Stimulated activated effector memory CD8-positive, alpha-beta T cell treated with anti-CD3 and anti-CD28 coated beads, Interleukin-12 subunit alpha, Interleukin-12 subunit beta, amount 100 ng/mL, for 72 hours (primary cell): ENCODE data around the gene CFDP1.

Experiments
- ATAC-seq: fragments of 150-1000 bp; cut with Tn5 transposase; 2 replicates; pipeline ENCODE4 v1.10.0; 2021
- DNase-seq, 2 donors: peaks; one replicate each; pipeline ENCODE4 v3.0.0; 2021 to 2022; ENCODE audit warnings: low spot score in 2 of 2
- H3K27ac Mint-ChIP-seq: one replicate; pipeline ENCODE4 v1.8.0; 2022; ENCODE audit warnings: mild to moderate bottlenecking, mixed read lengths
- H3K36me3 Mint-ChIP-seq: one replicate; pipeline ENCODE4 v1.8.0; 2022; ENCODE audit warnings: mild to moderate bottlenecking, mixed read lengths
- H3K4me1 Mint-ChIP-seq: one replicate; pipeline ENCODE4 v1.8.0; 2022; ENCODE audit warnings: mixed read lengths
- H3K4me3 Mint-ChIP-seq: one replicate; pipeline ENCODE4 v1.8.0; 2022; ENCODE audit warnings: mild to moderate bottlenecking, mixed read lengths
- H3K9me3 Mint-ChIP-seq: one replicate; pipeline ENCODE4 v1.8.0; 2022; ENCODE audit warnings: mixed read lengths

Gene CFDP1

DNA sequence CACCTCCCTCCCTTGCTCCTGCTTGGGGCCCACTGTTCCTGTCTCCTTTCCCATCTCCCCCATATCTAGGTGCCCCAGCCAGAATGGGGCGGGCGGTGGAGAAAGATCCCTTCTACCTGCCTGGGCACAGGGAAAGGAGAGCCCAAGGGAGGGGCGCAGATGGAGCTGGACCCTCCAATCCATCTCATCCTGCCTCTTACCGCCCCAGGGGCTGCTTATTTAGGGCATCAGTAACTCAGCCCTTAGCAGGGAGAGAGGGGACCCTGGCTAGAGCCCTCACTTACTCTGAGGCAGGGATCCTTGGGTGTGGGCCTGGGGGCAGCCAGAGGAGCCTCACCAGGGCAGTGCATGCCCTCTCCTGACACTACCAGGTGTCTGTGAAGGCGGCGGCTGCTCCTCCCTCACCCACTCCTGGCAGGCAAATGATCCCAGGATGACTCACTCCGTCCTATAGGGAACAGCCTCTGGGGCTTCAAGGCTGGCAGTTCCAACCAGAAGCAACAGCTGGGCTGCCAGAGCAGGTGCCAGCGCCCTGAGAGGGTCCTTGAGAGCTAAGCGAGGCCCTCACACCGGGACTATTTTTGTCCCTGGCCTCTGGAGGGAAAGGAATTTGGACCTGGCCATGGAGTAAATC, 165.6 kb downstream of the CFDP1 start:
- peaks cover 14% of the 10 kb centered on the region for H3K4me1 Mint-ChIP-seq
- H3K4me3 Mint-ChIP-seq: no peak overlapping the region
- no peaks in the 10 kb centered on the region for H3K9me3 Mint-ChIP-seq
- ATAC-seq (no peak), DNase-seq (no peak)
- no peaks in the 10 kb centered on the region for H3K36me3 Mint-ChIP-seq
- H3K27ac Mint-ChIP-seq: no peak overlapping the region

DNA sequence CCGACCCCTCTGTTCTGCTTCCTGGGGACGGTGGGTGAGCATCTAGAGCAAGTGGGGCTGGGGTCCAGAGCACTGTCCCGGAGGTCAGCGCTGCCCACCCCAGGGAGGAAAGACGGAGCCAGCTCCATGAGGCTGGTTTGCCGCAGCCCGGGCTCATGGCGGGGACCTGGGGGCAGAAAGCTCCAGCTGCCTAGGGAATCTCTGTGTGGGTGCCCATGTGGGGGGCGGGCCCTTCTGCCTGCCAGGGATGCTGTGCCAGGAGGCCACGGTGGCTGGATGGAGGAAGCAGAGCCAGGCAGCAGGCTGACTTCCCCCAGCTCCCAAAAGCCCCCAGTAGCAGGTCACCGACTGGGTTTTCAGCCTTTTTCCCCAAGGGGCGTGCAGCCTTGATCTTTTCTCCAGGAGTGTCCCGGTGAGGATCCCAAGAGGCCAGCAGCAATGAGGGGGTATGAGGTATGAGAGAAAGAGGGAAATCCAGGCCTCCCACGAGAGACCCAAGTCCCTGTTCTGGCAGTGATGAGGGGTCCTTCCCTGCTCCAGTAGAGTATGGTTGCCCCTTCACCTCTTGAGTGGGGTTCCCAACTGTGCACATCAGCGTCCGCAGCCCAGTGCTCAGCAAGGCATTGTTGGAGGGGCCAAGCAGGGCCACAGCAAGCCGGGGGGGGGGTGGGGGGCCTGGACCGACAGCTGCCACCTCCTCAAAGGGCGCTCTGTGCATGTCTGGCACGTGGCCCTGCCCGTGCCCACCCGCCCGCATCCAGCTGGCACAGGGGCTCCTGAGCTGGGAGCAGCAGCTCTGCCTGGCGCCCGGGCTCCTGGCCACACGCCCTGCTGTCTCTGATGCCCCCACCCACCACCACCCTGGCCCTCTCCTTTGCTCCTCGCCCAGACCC, 166.3 kb downstream of the CFDP1 start:
- DNase-seq (no peak), ATAC-seq (no peak)
- Mint-ChIP-seq H3K4me1 (peaks cover 14% of the 10 kb centered on the region), H3K27ac (no peak overlapping the region), H3K9me3 (no peaks in the 10 kb centered on the region), H3K36me3 (no peaks in the 10 kb centered on the region), H3K4me3 (peak overlapping the region; percentile 60)

GRCh38 chr16:75265911-75266701, 167.2 kb downstream of the CFDP1 start:
- Mint-ChIP-seq H3K9me3 (no peaks in the 10 kb centered on the region), H3K4me1 (peaks cover 14% of the 10 kb centered on the region), H3K36me3 (no peaks in the 10 kb centered on the region), H3K4me3 (peak overlapping the region; percentile 60), H3K27ac (no peak overlapping the region)
- DNase-seq (no peak), ATAC-seq (no peak)

GRCh38 chr16:75264999-75265910, 168.0 kb downstream of the CFDP1 start:
- no peak overlapping the region for H3K27ac Mint-ChIP-seq
- DNase-seq (no peak), ATAC-seq (no peak)
- no peaks in the 10 kb centered on the region for H3K9me3 Mint-ChIP-seq
- H3K36me3 Mint-ChIP-seq: no peaks in the 10 kb centered on the region
- peaks cover 14% of the 10 kb centered on the region for H3K4me1 Mint-ChIP-seq
- H3K4me3 Mint-ChIP-seq: peak overlapping the region; percentile 60

DNA sequence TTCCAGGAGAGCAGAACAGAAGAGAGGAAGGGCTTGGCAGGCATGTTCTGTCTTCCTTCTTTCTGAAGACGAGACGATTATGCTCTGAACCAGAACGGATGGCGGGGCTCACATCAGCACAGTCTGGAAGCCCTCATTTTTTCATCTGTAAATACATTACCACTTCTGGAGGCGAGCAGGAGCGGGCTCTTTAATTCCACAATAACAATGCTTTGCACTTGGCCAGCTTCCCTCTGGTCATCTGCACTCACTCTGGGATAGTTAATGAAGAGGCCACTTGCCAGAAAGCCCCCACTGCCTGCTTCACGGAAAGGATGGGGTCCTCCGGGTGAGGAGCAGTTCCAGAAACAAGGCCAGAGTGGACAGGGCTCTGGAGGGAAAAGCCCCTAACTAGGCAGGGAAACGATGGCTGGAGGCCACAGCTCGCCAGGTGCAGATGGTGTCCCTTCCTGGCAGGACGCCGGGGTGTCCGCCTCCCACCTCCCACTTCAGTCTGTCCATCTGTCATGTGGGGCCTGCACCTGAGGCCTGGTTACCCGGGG, 168.8 kb downstream of the CFDP1 start:
- Mint-ChIP-seq H3K9me3 (no peaks in the 10 kb centered on the region), H3K36me3 (no peaks in the 10 kb centered on the region), H3K27ac (no peak overlapping the region), H3K4me3 (peak overlapping the region; percentile 44), H3K4me1 (peaks cover 14% of the 10 kb centered on the region)
- no peak for ATAC-seq
- no peak for DNase-seq

GRCh38 chr16:75263963-75264445, 169.3 kb downstream of the CFDP1 start:
- Mint-ChIP-seq H3K27ac (no peak overlapping the region), H3K36me3 (no peaks in the 10 kb centered on the region), H3K9me3 (no peaks in the 10 kb centered on the region), H3K4me3 (peak overlapping the region; percentile 44), H3K4me1 (peaks cover 14% of the 10 kb centered on the region)
- ATAC-seq (peak; percentile 27), DNase-seq (no peak)

DNA sequence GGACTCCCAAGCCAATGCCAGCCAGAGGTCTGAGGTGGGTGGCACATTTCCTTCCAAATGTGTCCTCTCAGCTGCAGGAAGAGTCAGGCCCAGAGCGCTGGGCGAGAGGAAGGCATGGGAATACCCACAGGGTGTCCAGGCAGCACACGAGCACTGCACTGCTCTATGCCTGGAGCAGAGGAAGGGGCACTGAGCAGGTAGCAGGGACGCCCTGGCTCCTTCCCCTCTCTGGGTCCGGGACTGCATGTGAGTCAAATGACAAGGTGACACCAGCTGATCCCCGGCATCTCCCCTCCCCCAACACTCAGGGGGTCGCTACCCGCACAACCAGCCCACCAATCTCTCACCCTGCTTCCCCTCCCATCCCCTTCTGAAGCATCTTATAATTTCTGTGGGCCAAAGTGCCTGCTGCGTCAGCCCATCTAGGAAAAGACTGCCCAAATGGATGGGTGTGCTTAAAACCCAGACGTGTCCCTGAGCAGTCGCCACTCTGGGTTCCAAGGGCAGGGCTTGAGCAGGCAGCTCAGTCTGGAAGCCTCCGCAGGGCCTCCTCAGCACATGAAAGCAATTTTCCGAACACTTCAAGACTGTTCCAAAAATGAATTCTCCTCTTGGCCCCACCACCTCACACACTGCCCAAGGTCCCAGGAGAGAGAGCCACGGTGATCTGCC, 169.9 kb downstream of the CFDP1 start:
- peaks cover 14% of the 10 kb centered on the region for H3K4me1 Mint-ChIP-seq
- no peaks in the 10 kb centered on the region for H3K9me3 Mint-ChIP-seq
- no peak overlapping the region for H3K4me3 Mint-ChIP-seq
- ATAC-seq (no peak), DNase-seq (no peak)
- H3K36me3 Mint-ChIP-seq: no peaks in the 10 kb centered on the region
- H3K27ac Mint-ChIP-seq: no peak overlapping the region

DNA sequence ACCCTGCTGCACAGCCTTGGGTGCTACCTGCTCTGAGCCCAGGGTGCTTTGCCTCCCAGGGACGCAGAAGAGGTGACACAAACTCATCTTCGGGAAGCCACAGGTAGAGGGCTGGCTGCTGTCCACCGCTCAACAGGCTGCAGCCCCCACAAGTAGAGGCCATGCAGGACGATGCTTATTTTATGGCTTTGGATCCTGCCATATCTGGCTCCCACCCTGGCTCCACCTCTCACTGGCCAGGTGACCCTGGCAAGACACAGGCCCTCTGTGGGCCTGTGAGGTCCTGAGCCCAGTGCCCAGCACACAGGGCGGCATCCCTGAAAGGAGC, 170.5 kb downstream of the CFDP1 start:
- ATAC-seq (peak; percentile 2), DNase-seq (no peak)
- no peaks in the 10 kb centered on the region for H3K9me3 Mint-ChIP-seq
- peaks cover 14% of the 10 kb centered on the region for H3K4me1 Mint-ChIP-seq
- peaks cover 6% of the 10 kb centered on the region for H3K36me3 Mint-ChIP-seq
- no peak overlapping the region for H3K4me3 Mint-ChIP-seq
- no peak overlapping the region for H3K27ac Mint-ChIP-seq

DNA sequence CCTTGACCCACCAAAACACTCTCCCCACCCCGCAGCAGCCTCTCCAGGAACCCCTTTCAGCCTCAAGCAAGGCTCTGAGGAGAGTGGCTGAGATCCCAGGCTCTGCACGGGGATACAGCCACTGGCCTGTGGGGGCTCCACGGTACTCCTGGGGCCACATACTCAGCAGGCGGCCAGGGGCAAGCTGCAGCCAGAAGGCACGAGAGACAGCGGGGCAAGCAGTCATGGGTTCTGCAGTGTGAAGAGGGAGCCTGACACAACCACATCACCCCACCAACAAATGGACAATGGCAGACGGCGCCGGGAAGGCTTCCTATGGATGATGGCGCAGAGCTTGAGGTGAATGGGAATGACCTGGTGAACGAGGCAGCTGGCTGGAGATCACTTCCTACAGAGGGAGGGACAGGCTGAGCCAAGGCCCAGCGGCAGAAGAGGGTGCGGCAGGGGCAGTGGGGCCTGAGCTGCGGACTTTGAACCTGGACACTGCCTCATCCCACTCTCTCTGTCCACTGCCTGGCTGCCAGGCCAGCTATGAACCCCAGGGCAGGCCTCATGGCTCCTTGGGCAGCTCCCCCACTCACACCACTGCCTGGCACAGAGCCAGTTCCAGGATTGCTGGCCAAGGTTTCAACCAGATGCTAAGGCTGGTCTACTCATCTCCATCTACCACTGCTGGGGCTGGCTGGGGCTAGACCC, 171.1 kb downstream of the CFDP1 start:
- Mint-ChIP-seq H3K9me3 (no peaks in the 10 kb centered on the region), H3K4me3 (no peak overlapping the region), H3K4me1 (peaks cover 14% of the 10 kb centered on the region), H3K27ac (no peak overlapping the region), H3K36me3 (peaks cover 6% of the 10 kb centered on the region)
- DNase-seq (no peak), ATAC-seq (peak; percentile 3)

- ATAC-seq: no peak
- Mint-ChIP-seq H3K36me3 (peaks cover 6% of the 10 kb centered on the region), H3K4me1 (peaks cover 13% of the 10 kb centered on the region), H3K27ac (no peak overlapping the region), H3K9me3 (no peaks in the 10 kb centered on the region), H3K4me3 (no peak overlapping the region)
- DNase-seq: no peak
Observed at GRCh38 chr16:75261590-75262078, 171.7 kb downstream of the CFDP1 start.

GRCh38 chr16:75260851-75261589, 172.3 kb downstream of the CFDP1 start:
- no peak overlapping the region for H3K4me3 Mint-ChIP-seq
- H3K4me1 Mint-ChIP-seq: peaks cover 8% of the 10 kb centered on the region
- no peak for ATAC-seq

GRCh38 chr16:75258807-75259141, 174.5 kb downstream of the CFDP1 start:
- peaks cover 6% of the 10 kb centered on the region for H3K36me3 Mint-ChIP-seq

More at GRCh38 chr16:75260851-75261589, 172.3 kb downstream of the CFDP1 start:
- no peak for DNase-seq
- Mint-ChIP-seq H3K9me3 (no peaks in the 10 kb centered on the region), H3K36me3 (peaks cover 6% of the 10 kb centered on the region), H3K27ac (no peak overlapping the region)

More at GRCh38 chr16:75258807-75259141, 174.5 kb downstream of the CFDP1 start:
- H3K4me3 Mint-ChIP-seq: no peak overlapping the region
- H3K4me1 Mint-ChIP-seq: no peaks in the 10 kb centered on the region
- no peaks in the 10 kb centered on the region for H3K9me3 Mint-ChIP-seq
- DNase-seq (no peak), ATAC-seq (no peak)
- no peak overlapping the region for H3K27ac Mint-ChIP-seq
